Lower leg skin (tissue), 4 donors: ENCODE results near the gene EPB41. TPM values are rescaled to one million over a fixed set of nuclear protein-coding genes. Genes with fewer than 3 reads are reported as not detected.
A peak's percentile ranks its signal among the peaks of the same experiment; 100 is the strongest.

Experiments used
- DNase-seq, 2 donors: peaks; one replicate each; pipeline ENCODE4 v3.0.0-alpha.2; 2019; ENCODE audit warnings: low spot score in 2 of 2
- H3K4me3 ChIP-seq: fragments of 200-600 bp; sonication (generic); 2 replicates; pipeline ENCODE4 v1.5.1; 2017; ENCODE audit warnings: mild to moderate bottlenecking, low read depth; ENCODE audit not compliant: poor library complexity, severe bottlenecking
- POLR2A ChIP-seq, 2 donors: fragments of 450-650 bp; IDR thresholded peaks; one replicate each; pipeline ENCODE4 v1.6.1; 2016 to 2017; ENCODE audit warnings: antibody characterized with exemption in 2 of 2, mild to moderate bottlenecking in 1 of 2, moderate library complexity in 1 of 2
- WGBS, 2 donors: methylation state at CpG; one replicate each; pipeline ENCODE4 v1.1.5; 2018; 5-methylcytosine and 5-hydroxymethylcytosine counted together
- intact Hi-C: fragments of 100-400 bp; cut with DNase I; formaldehyde crosslinking; loops from one replicate; pipeline ENCODE4 v1.15.0; 2023; ENCODE audit warnings: low total_unique reads
- total RNA-seq, 4 donors: library from RNA; depleted of rRNA; stranded (reverse); fragments of >200 nt; gene quantifications; one replicate each; pipeline ENCODE4 v1.1.0, GENCODE V29; 2016
- TF ChIP-seq, protein P1 (sequence below), 3 donors: fragments of 450-650 bp; IDR thresholded peaks; one replicate each; pipeline ENCODE4 v1.5.1; 2016; ENCODE audit warnings: antibody characterized with exemption in 3 of 3, mild to moderate bottlenecking in 3 of 3, moderate library complexity in 2 of 3

EPB41 gene
- total RNA-seq, 4 donors from 2014 or later = 41.1 to 60.2 (median 50.3) TPM

DNA sequence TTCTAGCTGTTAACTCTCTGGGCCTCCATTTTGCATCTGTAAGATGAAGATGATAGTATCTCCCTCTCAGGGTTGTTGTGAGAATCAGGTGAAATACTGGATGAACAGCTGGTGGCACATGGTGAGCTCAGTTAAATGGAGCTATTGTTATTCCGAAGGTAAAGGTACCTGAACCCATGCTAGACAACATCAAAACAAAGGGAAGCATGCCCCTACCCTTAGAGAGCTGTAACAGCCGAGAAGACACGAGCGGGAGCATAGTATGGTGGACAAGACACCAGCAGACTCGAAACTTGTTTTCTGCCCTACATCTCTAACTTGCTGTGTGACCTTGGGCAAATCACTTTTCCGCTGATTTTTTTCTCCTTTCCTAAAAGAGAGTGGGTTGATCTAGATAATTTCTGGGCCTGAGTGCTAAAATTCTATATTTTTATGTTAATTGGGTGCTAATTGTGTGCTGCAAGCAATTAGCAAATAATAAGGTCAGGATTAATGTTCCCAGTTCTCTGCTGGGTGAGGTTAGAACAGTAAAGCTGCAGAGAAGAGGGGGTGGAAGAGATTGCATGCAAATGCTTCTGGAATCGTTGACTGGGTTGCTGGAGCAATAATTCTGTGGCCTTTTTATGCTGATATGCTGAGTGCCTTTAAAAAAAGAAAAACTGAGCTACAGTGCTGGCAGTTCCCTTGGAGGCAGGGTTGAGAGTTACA, 198.5 kb downstream of the EPB41 start:
- 85 to 89% methylated on average over 7 of the region's 7 CpGs for WGBS, 2 donors
- H3K4me3 ChIP-seq = no peak overlapping the region
- no peak for DNase-seq
- TF ChIP-seq POLR2A (IDR thresholded peaks at IDR 0.05) = no peak
- TF ChIP-seq, protein P1, sequence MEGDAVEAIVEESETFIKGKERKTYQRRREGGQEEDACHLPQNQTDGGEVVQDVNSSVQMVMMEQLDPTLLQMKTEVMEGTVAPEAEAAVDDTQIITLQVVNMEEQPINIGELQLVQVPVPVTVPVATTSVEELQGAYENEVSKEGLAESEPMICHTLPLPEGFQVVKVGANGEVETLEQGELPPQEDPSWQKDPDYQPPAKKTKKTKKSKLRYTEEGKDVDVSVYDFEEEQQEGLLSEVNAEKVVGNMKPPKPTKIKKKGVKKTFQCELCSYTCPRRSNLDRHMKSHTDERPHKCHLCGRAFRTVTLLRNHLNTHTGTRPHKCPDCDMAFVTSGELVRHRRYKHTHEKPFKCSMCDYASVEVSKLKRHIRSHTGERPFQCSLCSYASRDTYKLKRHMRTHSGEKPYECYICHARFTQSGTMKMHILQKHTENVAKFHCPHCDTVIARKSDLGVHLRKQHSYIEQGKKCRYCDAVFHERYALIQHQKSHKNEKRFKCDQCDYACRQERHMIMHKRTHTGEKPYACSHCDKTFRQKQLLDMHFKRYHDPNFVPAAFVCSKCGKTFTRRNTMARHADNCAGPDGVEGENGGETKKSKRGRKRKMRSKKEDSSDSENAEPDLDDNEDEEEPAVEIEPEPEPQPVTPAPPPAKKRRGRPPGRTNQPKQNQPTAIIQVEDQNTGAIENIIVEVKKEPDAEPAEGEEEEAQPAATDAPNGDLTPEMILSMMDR (IDR thresholded peaks at IDR 0.05) = no peak
- intact Hi-C loops = no loop called here

DNA sequence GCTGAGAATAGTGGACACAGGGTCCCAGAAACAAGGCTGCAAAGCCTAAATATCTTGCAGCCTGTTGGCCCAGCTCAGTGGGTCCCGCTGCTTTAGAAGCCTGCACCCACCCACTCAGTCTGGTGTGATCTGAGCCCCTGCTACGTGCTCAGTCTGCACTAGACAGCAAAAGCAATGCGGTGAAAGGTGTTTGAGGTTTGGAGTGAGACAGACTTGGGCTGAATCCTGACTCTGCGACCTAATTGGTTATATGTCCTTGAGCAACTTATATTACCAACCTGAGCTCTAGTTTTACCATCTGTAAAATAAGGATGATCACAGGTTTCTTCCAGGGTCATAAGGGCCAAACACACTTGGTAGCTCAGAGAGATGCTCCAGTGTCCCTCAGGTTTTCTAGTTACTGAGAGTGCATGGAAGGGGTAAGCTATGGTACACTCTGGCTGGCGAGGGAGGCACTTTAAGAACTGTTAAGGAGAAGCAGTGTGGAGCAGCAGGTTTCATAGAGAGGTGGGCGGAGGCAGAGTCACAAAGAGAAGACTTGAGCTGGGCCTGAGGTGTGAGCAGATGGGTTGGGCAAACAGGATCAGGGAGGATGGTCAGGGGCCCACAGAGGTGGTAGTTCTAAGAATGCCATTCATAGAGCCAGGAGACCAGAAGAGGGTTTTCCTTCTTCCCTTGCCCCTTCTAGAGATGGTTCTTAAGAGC, 199.2 kb downstream of the EPB41 start:
- peak in 1 of 2 donors; percentile 61 for DNase-seq
- intact Hi-C loops = no loop called here
- H3K4me3 ChIP-seq = no peak overlapping the region
- WGBS, 2 donors = 76 to 79% methylated on average over 6 of the region's 6 CpGs
- TF ChIP-seq, protein P1 (IDR thresholded peaks at IDR 0.05) = no peak
- no peak for TF ChIP-seq POLR2A (IDR thresholded peaks at IDR 0.05)

DNA sequence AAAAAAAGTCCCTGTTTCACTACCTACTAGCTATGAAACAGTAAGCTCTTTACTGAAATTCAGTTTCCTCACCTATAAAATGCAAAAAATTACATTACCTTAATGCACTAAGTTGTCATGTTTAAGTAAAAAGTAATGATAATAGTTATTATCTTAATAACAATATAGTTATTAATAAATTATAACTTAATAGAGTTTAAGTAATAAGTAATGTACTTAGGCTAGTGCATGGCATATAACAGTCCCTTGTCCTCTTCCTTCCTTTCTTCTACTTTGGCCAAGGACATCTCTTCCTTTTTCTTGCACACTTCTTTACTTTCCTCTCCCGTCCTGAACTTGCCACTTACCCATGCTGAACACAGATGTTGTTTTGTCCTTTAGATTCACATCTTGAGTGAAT, 200.3 kb downstream of the EPB41 start:
- WGBS, 2 donors = 90 to 94% methylated on average over 1 of the region's 1 CpG
- no peak overlapping the region for H3K4me3 ChIP-seq
- intact Hi-C loops = no loop called here
- TF ChIP-seq POLR2A (IDR thresholded peaks at IDR 0.05) = no peak
- TF ChIP-seq, protein P1 (IDR thresholded peaks at IDR 0.05) = no peak
- no peak for DNase-seq

DNA sequence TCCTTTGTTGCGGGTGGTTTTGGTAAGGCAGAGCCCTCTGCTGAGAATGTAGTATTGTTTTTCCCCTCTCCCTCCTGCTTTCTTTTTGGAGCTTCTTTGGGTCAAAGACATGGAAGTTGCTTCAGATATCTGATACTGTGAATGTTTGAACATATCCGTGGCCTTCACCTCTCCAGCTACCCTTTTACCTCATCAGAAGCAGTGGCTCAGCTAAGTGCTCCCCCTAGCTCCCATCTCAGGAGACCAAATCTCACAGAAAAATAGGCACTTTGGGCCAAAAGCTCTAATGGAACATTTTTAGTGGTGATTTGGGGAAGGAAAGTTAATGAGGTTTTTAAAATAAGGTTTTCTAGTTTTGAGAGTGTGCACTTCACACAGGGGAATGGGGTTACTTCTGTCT, 203.0 kb downstream of the EPB41 start:
- TF ChIP-seq, protein P1 (IDR thresholded peaks at IDR 0.05) = no peak
- no peak for TF ChIP-seq POLR2A (IDR thresholded peaks at IDR 0.05)
- 88 to 90% methylated on average over 2 of the region's 2 CpGs for WGBS, 2 donors
- DNase-seq = no peak
- H3K4me3 ChIP-seq = no peak overlapping the region
- intact Hi-C loops = no loop called here

DNA sequence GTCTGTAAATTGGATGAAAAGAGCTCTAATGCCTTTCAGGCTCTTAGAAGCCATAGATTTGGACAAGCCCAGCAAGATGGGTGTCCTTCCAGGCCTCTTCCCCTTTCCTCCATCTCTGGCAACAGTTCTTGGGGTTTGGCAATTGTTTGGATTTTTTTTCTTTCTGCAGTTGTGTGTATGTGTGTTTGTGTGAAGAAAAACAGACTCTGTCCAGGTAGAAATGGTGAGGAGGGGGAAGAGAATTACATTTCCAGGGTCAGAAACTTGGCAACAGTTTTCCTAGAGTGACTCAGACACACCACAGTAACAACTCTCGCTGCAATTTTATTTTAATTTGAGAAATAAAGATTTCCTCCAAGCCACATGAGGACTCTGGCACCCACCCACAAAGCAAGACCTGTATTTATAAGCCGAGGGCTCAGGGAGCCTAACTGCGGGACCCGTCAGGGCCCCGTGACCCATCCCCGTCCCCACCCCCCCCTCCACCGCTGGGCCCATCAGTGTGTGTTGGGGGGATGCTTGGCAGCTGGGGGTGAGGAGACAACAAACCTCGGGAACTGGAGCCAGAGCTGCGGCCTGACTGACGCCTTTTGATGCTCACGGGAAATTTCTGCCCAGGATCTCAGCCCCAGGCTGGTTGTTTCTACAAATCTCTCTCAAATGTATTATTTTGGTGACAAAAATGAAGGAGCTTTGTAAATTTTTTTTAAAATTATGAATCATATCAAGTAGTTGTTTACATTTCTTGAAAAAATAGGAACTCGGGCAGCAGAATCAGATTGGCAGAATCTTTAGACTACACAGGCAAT, 205.0 kb downstream of the EPB41 start:
- no peak for TF ChIP-seq POLR2A (IDR thresholded peaks at IDR 0.05)
- TF ChIP-seq, protein P1 (IDR thresholded peaks at IDR 0.05) = no peak

More for the DNA sequence above, 205.0 kb downstream of the EPB41 start:
- WGBS, 2 donors = 70 to 87% methylated on average over 12 of the region's 12 CpGs
- H3K4me3 ChIP-seq = no peak overlapping the region
- DNase-seq = no peak
- intact Hi-C loops = no loop called here
